HG03097 (cell line): ENCODE measurements around the gene DMP1.

Experiments
- ATAC-seq: cut with Tn5 transposase; IDR thresholded peaks from one replicate; pipeline ENCODE4 v1.9.1; 2021; ENCODE audit not compliant: unreplicated experiment, low FRiP score

Gene DMP1, protein sequence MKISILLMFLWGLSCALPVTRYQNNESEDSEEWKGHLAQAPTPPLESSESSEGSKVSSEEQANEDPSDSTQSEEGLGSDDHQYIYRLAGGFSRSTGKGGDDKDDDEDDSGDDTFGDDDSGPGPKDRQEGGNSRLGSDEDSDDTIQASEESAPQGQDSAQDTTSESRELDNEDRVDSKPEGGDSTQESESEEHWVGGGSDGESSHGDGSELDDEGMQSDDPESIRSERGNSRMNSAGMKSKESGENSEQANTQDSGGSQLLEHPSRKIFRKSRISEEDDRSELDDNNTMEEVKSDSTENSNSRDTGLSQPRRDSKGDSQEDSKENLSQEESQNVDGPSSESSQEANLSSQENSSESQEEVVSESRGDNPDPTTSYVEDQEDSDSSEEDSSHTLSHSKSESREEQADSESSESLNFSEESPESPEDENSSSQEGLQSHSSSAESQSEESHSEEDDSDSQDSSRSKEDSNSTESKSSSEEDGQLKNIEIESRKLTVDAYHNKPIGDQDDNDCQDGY

DNA sequence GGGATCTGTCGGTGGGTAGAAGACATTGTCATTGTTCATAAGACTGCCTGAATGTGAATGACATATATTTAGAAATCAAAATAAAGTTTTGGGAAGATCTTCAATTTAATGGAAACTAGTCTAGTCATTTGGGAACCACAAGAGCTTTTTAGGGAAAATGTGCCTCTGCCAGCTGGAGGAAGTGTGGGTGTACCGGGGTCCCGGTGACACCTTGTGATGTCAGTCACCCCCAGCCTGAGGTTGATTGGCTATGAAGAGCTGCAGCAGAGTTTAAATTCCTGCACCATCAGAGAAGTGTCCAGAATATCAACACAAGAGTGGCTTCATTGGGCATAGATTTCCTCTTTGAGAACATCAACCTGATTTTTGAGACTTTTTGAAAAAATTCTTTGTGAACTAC lies at the start of gene DMP1:
Gene DMP1 (plus strand): TSS at position 301 of the 400 bp plus-strand sequence. CDS start 6,213 bp downstream, outside the sequence.
- no peak for ATAC-seq

DNA sequence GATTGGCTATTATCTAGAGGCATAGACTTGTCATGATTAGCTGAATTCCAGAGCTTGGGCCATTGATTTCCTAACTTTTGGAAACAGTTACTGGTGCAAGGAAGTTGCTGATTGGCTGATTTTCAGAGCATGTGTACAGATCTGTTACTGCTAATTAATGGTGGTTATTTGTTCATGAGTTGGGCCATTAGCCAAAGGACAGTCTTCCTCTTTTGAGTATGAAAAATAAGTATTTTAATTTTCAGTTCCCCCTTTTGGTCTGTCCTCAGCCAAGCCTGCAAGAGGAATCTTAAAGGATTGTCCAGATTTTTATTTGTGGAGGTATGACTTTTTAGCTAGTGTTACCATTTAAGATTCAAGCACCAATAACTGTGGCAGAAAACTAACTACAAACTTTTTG lies 48.7 kb upstream of the DMP1 start:
- ATAC-seq = no peak

DNA sequence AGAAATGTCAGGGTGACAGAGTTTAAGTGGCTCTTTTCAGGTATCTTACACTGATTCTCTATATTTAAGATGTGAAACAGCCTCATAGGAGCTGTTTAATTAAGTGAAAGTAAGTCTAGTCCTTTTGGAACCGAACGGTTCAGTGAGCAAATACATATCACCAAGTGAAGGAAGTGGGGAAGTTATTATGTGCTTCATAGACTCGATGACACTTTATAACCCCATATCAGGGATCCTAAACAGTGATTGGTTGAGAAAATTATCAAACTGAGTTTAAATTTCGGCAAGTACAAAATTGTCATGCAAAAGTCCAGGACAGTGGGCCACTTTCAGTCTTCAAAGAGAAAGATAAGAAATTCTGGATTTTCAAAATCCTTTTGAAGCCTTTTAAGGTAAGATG lies 41.9 kb upstream of the DMP1 start, which contains the start of gene DSPP:
Gene DSPP (plus strand): TSS at position 301 of the 400 bp plus-strand sequence. CDS start 2,380 bp downstream, outside the sequence.
- ATAC-seq = no peak

DNA sequence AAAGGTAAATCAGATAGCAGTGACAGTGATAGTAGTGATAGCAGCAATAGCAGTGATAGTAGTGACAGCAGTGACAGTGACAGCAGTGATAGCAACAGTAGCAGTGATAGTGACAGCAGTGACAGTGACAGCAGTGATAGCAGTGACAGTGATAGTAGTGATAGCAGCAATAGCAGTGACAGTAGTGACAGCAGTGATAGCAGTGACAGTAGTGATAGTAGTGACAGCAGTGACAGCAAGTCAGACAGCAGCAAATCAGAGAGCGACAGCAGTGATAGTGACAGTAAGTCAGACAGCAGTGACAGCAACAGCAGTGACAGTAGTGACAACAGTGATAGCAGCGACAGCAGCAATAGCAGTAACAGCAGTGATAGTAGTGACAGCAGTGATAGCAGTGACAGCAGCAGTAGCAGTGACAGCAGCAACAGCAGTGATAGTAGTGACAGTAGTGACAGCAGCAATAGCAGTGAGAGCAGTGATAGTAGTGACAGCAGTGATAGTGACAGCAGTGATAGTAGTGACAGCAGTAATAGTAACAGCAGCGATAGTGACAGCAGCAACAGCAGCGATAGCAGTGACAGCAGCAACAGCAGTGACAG lies 35.7 kb upstream of the DMP1 start:
- no peak for ATAC-seq

DNA sequence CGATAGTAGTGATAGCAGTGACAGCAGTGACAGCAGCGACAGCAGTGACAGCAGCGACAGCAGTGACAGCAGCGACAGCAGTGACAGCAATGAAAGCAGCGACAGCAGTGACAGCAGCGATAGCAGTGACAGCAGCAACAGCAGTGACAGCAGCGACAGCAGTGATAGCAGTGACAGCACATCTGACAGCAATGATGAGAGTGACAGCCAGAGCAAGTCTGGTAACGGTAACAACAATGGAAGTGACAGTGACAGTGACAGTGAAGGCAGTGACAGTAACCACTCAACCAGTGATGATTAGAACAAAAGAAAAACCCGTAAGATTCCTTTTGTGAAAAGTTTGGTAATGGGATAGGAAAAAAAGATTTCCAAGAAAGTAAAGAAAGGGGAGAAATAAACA lies 33.8 kb upstream of the DMP1 start:
- ATAC-seq = no peak

DNA sequence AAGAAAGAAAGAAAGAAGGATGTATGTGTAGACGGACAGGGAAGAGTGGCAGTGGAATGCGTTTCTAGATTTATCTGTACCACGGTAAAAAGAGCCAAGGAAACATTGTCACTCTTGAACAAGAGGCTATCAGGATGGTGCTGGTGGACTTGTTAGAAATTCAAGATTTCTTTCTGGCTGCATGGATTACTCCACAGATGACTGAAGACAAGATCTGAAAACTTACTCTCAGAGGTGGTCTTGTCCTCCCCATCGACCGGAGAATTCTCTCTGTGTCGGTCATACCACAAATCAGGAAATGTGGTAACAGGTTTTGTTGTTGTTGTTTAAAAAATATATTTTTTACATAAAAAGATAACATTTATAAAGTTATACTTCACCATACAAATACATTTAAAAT lies 30.0 kb upstream of the DMP1 start:
- no peak for ATAC-seq

DNA sequence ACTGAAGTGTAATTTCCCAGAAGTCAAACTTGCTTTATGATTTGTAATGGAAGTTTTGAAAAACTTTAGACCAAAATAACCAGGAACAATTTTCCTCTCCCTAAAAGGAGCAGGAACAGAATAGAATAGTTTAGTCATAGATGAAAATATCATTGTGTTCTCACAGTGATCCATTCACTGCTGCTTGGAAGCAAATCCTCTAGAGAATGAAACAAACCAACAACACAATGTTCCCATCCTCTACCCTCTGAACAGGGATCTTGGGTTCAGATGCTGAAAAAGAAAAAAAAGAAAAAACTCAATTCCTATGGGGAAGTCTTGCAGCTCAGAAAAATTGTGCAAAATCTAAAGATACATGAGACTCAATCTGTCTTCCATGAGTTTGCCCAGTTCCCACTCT lies 29.6 kb upstream of the DMP1 start:
- no peak for ATAC-seq

DNA sequence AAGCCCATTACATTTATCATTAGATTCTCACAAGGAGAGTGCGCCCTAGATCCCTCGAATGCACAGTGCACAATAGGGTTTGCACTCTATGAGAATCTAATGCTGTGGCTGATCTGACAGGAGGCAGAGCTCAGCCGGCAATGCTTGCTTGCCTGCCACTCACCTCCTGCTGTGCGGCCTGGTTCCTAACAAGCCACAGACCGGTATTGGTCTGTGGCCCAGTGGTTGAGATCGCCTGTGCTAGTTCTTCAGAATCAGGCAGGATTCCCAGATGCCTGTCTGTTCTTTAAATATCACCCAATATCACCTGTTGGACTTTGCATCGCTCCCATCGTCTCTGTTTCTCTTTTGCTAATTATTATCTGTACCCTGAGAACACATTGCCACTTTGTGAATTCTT lies 27.8 kb upstream of the DMP1 start:
- ATAC-seq = no peak

DNA sequence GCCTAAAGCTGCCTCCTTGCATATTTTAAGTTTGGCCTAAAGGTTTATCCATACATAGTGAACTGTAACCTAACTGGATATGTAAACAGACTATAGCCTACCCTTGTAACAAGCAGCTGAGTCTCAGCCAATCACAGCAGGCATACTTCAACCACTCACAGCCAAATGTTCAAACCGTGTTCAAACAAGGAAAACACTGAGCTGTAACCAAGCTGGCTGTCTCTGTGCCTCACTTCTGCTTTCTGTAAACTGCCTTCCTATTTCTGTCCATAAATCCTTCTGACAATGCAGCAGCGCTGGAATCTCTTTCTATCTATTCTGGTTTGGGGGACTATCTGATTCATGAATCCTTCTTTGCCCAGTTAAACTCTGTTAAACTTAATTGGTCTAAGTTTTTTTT lies 25.4 kb upstream of the DMP1 start:
- no peak for ATAC-seq

DNA sequence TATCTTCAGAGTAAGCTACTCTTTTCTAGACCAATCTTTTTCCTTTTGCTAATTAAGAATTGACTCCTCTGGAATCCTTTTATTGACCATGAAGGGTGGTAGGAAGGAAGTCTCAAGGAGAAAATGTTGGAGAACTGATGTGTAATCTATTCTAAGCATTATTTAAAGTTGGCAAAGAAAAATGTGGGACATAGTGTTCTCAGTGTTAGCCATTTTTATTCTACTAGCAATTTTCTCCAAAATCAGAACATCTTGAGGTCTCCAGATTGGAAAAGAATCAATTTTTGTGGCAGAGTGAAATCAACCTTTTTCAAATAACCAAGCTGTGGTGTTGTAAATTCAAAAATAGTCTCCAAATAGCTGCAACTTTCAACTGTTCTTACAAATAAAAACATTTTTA lies 18.4 kb upstream of the DMP1 start:
- ATAC-seq = no peak

DNA sequence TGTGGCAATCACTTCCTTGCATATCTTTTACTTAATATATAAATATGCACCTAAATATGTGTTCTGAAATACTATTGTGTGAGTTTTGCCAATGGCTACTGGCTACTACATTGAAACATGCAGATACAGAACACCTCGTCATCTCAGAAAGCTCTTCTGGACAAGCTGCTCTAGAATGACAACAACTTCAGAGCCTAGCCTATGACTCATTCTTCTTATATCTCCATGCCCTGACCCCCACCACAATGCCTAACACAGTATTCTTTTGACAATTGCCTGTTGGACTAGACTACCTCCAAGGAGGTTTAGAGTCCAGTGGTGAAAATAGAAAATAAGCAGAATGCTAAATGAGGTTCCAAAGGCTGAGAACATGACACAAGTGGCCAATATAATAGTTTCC lies 17.6 kb upstream of the DMP1 start:
- no peak for ATAC-seq

DNA sequence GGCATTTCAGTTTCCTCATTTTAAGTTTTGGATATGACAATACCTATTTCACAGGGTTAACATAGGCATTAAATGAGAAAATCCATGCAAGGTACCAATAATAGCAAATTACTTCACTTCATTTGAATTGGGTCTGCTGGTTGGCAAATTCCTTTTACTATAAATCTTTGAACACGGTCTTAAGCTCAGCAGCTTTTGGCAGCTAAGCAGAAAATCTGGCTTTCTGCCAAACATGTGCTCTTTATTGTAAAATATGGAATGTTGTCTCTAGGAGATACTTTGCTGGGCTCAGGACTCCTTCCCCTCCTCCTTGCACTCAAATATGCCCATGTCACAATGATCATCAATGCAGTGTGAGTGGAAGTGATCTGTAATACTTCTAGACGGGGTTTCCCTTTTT lies 16.8 kb upstream of the DMP1 start:
- no peak for ATAC-seq

DNA sequence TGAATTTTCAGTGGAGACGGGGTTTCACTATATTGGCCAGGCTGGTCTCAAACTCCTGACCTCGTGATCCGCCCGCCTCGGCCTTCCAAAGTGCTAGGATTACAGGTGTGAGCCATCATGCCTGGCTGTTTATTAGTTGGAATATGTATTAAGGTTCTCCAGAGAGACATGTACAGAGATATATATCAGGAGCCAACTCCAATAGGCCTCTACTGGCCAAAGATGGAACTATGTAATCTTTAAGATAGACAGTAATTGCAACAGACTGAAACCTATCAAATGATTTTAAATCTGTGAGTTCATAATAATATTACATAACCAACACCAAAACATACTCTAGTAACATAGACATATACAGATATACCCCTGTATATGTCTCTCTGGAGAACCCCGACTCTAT lies 5.8 kb upstream of the DMP1 start:
- ATAC-seq = no peak

DNA sequence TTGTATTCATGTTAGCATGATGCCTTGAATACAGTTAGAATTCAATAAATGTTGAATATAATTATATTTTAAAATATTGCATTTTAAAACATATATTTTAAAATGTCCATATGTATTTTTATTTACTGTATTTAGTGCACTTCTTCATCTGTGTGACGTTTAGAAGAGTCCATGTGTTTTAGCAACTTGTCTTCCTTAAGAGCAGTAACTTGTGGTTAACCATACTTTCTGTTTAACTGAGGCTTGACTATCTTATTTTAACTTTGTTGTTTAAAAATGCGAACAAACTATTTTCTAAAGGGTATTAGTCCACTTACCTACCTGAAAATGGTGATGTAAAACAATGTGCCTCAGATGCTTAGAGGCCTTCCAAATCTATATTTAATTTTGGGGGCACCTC lies 858 bp downstream of the DMP1 start:
- no peak for ATAC-seq

DNA sequence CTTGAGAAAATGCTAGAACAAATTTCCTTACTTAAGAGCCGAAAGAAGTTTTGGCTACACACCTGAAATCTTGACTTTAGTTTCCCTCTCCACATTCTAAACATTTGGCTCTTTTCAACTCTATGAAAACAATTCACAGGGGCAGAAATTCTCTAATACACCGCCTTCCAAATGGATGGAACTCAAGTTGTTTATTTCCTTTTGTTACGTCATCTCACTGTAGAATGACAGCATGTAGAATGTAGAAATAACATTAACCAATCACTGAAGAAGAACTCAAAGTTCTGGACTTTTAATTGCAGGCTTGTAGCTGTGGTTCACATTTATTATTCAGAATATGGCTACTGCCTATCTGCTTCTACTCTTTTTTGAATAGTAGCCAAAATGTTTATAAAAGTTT lies 1.9 kb downstream of the DMP1 start:
- no peak for ATAC-seq

DNA sequence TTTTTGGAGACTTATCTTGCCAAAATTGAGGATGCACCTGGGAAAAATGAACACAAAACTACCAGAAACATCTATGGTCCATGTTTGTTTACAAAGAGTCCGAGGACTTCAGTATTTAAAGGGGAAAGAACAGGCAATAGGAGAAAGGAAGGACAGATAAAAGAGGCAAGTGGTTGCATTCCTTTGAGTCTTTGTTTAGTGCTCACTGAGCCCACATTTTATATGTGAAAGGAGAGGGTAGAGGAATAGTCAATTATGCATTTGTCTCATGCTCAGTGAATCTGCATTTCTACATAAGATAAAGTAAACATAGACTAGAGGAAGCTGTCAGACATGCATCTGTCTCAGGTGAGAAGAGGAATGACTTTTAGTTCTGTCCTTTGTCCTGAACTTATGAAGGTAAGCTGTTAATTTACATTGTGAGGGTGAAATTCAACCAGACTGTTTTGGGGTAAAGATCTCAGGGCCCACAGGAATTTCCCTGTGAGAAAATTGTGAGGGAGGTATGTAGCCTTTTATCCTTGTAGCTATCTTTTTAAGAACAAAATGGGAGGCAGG lies 4.5 kb downstream of the DMP1 start:
- ATAC-seq = no peak

DNA sequence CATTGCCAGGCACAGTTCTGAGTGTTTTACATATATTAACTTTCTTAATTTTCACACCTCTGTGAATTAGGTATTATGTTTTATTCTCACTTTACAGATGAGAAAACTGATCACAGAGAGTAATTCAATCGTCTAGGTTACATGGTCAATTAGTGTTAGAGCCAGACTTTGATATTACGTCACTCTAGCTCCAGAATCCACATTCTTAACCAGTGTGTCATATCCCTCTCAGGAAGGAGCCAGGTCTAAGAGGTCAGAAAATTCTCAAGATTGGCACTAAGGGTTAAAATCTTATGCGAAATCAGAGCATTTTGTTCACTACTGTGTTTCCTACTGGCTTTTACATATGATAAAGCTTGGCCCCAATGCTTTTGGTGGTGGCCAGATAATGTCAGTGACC lies 7.4 kb downstream of the DMP1 start:
- no peak for ATAC-seq

DNA sequence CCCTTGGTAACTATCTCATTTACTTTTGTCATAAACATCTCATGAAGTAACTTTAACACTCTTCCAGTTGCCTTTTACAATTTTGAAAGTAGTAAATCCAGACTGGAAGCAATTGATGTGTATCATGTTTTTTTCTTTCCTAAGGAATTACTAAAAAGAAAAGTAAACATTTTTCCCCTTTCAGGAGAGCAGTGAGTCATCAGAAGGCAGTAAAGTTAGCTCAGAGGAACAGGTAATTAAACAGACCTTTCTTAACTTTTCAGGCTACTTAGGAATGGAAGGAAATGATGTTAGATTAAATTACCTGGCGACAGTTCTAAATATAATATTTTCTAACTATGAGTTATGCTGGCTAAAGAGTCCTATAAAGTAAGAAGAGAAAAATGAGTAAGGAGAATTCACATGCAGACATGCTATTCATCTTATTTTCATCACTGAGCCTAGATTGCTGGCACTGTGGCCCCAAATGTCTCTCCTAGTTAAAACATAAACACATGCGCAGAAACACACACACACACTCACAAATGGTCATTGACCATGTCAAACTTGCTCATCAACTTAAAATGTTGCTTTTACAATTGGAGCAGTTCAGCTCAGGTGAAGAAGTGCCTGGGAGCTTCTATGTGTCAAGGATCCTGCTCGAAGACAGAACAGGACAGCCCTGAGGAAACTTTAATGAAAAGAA lies 9.3 kb downstream of the DMP1 start:
- ATAC-seq = no peak

DNA sequence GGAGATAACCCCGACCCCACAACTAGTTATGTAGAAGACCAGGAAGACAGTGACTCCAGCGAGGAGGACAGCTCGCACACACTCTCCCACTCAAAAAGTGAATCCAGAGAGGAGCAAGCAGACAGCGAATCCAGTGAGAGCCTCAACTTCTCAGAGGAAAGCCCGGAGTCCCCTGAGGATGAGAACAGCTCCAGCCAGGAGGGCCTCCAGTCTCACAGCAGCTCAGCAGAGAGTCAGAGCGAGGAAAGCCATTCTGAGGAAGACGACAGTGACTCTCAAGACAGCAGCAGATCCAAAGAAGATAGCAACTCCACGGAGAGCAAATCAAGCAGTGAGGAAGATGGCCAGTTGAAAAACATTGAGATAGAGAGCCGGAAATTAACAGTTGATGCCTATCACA lies 12.8 kb downstream of the DMP1 start:
- no peak for ATAC-seq

DNA sequence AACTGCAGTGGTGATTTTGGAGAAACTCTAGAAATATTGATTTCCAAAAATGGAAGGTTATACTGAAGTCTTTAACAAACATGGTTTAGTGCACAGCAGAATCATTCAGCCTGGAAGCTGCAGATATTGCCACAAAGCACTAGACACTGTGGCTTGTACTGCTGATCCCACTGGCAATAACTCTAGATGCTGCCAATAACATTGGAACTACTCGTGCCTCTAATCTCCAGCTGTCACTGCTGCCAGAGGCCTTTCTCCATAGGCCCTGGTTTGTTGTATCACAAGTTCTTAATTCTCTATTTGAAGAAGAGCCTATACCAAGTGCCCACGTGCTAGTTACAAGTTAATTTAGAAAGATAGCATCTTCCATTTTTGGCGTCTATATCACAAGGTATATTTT lies 19.3 kb downstream of the DMP1 start:
- ATAC-seq = no peak

DNA sequence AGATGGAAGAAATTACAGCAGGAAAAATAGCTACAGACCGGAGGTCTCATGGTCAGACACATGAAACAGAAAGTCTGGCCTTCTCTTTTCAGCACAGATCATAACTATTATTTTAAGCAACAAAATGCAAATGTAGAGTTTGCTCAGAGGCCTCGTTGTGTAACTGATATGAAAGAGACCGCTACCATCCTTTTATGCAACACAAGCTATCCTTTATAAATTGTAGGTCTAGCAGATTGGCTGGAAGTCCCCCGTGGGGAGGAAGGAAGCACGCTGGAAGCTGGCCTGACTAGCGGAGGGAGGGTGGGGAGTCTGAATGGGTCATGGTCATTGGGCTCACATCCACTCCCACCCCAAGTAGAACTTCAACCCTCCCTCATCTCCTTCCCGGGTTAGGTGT lies 27.7 kb downstream of the DMP1 start:
- ATAC-seq = no peak
